Measurements from ENCODE around the gene THRA. TPM values are rescaled to one million over a fixed set of nuclear protein-coding genes. Genes with fewer than 3 reads are reported as not detected.

The THRA gene
- polyA plus RNA-seq, 1 of the 3 experiments (the other 2 are of a cell fraction), result 23.1 TPM

DNA sequence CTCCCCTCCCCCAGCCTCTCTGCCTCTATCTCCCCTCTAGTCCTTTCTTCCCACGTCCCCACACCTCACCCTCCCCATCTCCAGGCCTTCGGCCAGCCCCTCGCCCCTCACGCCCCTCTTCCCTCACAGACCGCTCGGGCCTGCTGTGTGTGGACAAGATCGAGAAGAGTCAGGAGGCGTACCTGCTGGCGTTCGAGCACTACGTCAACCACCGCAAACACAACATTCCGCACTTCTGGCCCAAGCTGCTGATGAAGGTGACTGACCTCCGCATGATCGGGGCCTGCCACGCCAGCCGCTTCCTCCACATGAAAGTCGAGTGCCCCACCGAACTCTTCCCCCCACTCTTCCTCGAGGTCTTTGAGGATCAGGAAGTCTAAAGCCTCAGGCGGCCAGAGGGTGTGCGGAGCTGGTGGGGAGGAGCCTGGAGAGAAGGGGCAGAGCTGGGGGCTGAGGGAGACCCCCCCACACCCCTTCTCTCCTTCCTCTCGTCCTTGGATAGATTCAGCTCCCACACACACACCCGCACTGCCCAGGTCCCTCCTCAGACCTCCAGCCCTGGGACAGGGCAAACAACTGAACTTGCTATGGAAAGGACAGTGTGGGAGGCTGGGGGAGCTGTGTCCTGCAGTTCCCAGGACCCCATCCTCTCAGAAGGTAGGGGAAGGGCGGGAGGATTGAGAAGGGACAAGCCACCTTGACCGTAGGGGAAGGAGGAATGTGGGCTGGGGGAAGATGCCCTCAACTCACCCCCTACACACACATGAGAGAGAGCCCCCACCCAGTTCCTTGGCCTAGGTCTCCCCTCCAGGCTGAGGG is 26.5 kb downstream of the THRA start:
- POLR2A ChIA-PET, result no interaction called here

More for the DNA sequence above, 26.5 kb downstream of the THRA start:
- no peaks in the 10 kb centered on the region for H3K27me3 ChIP-seq (ENCODE audit: insufficient read depth)
- TF ChIP-seq, protein P1, sequence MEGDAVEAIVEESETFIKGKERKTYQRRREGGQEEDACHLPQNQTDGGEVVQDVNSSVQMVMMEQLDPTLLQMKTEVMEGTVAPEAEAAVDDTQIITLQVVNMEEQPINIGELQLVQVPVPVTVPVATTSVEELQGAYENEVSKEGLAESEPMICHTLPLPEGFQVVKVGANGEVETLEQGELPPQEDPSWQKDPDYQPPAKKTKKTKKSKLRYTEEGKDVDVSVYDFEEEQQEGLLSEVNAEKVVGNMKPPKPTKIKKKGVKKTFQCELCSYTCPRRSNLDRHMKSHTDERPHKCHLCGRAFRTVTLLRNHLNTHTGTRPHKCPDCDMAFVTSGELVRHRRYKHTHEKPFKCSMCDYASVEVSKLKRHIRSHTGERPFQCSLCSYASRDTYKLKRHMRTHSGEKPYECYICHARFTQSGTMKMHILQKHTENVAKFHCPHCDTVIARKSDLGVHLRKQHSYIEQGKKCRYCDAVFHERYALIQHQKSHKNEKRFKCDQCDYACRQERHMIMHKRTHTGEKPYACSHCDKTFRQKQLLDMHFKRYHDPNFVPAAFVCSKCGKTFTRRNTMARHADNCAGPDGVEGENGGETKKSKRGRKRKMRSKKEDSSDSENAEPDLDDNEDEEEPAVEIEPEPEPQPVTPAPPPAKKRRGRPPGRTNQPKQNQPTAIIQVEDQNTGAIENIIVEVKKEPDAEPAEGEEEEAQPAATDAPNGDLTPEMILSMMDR (IDR thresholded peaks at IDR 0.05), result no peak
- no peak for TF ChIP-seq FOXM1 (IDR thresholded peaks at IDR 0.05; ENCODE audit: low read depth)
- TF ChIP-seq GABPA (IDR thresholded peaks at IDR 0.05; ENCODE audit: low read depth), result no peak
- no peak for TF ChIP-seq FOSL2 (IDR thresholded peaks at IDR 0.05; ENCODE audit: borderline replicate concordance, low read depth)
- TF ChIP-seq, protein P2, sequence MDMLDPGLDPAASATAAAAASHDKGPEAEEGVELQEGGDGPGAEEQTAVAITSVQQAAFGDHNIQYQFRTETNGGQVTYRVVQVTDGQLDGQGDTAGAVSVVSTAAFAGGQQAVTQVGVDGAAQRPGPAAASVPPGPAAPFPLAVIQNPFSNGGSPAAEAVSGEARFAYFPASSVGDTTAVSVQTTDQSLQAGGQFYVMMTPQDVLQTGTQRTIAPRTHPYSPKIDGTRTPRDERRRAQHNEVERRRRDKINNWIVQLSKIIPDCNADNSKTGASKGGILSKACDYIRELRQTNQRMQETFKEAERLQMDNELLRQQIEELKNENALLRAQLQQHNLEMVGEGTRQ (IDR thresholded peaks at IDR 0.05; ENCODE audit: borderline replicate concordance, low read depth, low read length), result no peak
- TF ChIP-seq, protein P3, sequence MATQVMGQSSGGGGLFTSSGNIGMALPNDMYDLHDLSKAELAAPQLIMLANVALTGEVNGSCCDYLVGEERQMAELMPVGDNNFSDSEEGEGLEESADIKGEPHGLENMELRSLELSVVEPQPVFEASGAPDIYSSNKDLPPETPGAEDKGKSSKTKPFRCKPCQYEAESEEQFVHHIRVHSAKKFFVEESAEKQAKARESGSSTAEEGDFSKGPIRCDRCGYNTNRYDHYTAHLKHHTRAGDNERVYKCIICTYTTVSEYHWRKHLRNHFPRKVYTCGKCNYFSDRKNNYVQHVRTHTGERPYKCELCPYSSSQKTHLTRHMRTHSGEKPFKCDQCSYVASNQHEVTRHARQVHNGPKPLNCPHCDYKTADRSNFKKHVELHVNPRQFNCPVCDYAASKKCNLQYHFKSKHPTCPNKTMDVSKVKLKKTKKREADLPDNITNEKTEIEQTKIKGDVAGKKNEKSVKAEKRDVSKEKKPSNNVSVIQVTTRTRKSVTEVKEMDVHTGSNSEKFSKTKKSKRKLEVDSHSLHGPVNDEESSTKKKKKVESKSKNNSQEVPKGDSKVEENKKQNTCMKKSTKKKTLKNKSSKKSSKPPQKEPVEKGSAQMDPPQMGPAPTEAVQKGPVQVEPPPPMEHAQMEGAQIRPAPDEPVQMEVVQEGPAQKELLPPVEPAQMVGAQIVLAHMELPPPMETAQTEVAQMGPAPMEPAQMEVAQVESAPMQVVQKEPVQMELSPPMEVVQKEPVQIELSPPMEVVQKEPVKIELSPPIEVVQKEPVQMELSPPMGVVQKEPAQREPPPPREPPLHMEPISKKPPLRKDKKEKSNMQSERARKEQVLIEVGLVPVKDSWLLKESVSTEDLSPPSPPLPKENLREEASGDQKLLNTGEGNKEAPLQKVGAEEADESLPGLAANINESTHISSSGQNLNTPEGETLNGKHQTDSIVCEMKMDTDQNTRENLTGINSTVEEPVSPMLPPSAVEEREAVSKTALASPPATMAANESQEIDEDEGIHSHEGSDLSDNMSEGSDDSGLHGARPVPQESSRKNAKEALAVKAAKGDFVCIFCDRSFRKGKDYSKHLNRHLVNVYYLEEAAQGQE (IDR thresholded peaks at IDR 0.05; ENCODE audit: low read depth, low read length), result no peak
- no peak for TF ChIP-seq EZH2phosphoT487 (IDR thresholded peaks at IDR 0.05; ENCODE audit: borderline replicate concordance, low read depth)
- TF ChIP-seq, protein P4, sequence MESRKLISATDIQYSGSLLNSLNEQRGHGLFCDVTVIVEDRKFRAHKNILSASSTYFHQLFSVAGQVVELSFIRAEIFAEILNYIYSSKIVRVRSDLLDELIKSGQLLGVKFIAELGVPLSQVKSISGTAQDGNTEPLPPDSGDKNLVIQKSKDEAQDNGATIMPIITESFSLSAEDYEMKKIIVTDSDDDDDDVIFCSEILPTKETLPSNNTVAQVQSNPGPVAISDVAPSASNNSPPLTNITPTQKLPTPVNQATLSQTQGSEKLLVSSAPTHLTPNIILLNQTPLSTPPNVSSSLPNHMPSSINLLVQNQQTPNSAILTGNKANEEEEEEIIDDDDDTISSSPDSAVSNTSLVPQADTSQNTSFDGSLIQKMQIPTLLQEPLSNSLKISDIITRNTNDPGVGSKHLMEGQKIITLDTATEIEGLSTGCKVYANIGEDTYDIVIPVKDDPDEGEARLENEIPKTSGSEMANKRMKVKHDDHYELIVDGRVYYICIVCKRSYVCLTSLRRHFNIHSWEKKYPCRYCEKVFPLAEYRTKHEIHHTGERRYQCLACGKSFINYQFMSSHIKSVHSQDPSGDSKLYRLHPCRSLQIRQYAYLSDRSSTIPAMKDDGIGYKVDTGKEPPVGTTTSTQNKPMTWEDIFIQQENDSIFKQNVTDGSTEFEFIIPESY (IDR thresholded peaks at IDR 0.05; ENCODE audit: borderline replicate concordance, low read depth), result no peak
- no peak for TF ChIP-seq TAF1 (IDR thresholded peaks at IDR 0.05; ENCODE audit: borderline replicate concordance, low read depth, low read length)
- TF ChIP-seq EP300 (IDR thresholded peaks at IDR 0.05; ENCODE audit: borderline replicate concordance in 1 of 2, low read depth in 1 of 2, low read length in 1 of 2), result no peak
- H4K20me1 ChIP-seq (ENCODE audit: insufficient read depth), result no peaks in the 10 kb centered on the region
- no peaks in the 10 kb centered on the region; a peak in 1 of 4 replicates for H3K4me1 ChIP-seq (ENCODE audit: control insufficient read depth in 1 of 2, insufficient read depth in 2 of 2, low read depth in 1 of 2, low read length in 1 of 2)
- H3K36me3 ChIP-seq (replicated peaks in 1 of 2; ENCODE audit: control insufficient read depth in 1 of 2, insufficient read depth in 2 of 2, low read length in 1 of 2), result peaks cover 11 to 22% of the 10 kb centered on the region in 2 experiments
- 93% methylated on average over 24 of the region's 26 CpGs for WGBS (ENCODE audit: low lambda C conversion rate)
- no peak overlapping the region for H3K4me3 ChIP-seq (ENCODE audit: low read depth in 2 of 2, low read length in 1 of 2)
- CTCF ChIA-PET, result interaction anchor here (0.7 to 3.8 kb wide), 6 partner anchors 14 to 77 kb away, joined by 3 to 34 read pairs (median 5); no protein-coding TSS in a partner anchor
- H3K9ac ChIP-seq, result no peak overlapping the region
- H3F3A ChIP-seq (replicated peaks; ENCODE audit: insufficient read depth), result peaks cover 10% of the 10 kb centered on the region
- DNase-seq, result no peak
- H3K79me2 ChIP-seq (ENCODE audit: insufficient read depth), result no peaks in the 10 kb centered on the region
- H3K9me2 ChIP-seq, result no peaks in the 10 kb centered on the region
- H3K9me3 ChIP-seq, result no peaks in the 10 kb centered on the region
- H2AFZ ChIP-seq (ENCODE audit: low read depth), result no peak overlapping the region
- no peak overlapping the region for H3K4me2 ChIP-seq
- no peak overlapping the region for H3K27ac ChIP-seq (ENCODE audit: low read depth in 2 of 2, low read length in 1 of 2)

All from SK-N-SH (cell line).